Subcutaneous abdominal adipose tissue (tissue), 5 donors: Measurements from ENCODE around the gene KRT27.
"Not testable (repeated sequence)": the region's sequence is repeated elsewhere in the genome, so short reads cannot be mapped to it uniquely, and the experiment has no call there.

ENCODE experiments used
- H3K27ac ChIP-seq: one replicate; pipeline ENCODE4 v1.7.0; 2013; ENCODE audit warnings: low read depth, mild to moderate bottlenecking, inconsistent platforms, low read length, moderate library complexity
- H3K27me3 ChIP-seq, 5 donors: one replicate each; pipeline ENCODE4 v1.7.0; 2013; ENCODE audit warnings: low read length in 5 of 5, inconsistent platforms in 1 of 5; ENCODE audit not compliant: control insufficient read depth in 5 of 5, insufficient read depth in 4 of 5
- H3K36me3 ChIP-seq, 5 donors: one replicate each; pipeline ENCODE4 v1.7.0; 2013; ENCODE audit warnings: low read length in 5 of 5; ENCODE audit not compliant: control insufficient read depth in 5 of 5, insufficient read depth in 5 of 5
- H3K4me1 ChIP-seq, 5 donors: one replicate each; pipeline ENCODE4 v1.7.0; 2013; ENCODE audit warnings: low read length in 5 of 5, mild to moderate bottlenecking in 3 of 5, moderate library complexity in 1 of 5; ENCODE audit not compliant: control insufficient read depth in 5 of 5, insufficient read depth in 5 of 5
- H3K4me3 ChIP-seq, 5 donors: one replicate each; pipeline ENCODE4 v1.7.0; 2013; ENCODE audit warnings: low read length in 5 of 5, low read depth in 1 of 5
- H3K9ac ChIP-seq, 5 donors: one replicate each; pipeline ENCODE4 v1.7.0; 2013; ENCODE audit warnings: low read length in 5 of 5, mild to moderate bottlenecking in 4 of 5, moderate library complexity in 3 of 5
- H3K9me3 ChIP-seq, 5 donors: one replicate each; pipeline ENCODE4 v1.7.0; 2013; ENCODE audit warnings: low read length in 5 of 5; ENCODE audit not compliant: control insufficient read depth in 5 of 5
- donor health status: healthy.
- donor health status: healthy.
- donor health status: healthy.
- donor health status: healthy.
- donor health status: healthy.

Gene KRT27

GRCh38 chr17:40820228-40820838 is 38.0 kb upstream of the KRT27 start:
- Histone ChIP-seq H3K36me3 (peaks cover 0 to 16% (median 7%) of the 10 kb centered on the region in 5 donors), H3K27ac (no peak overlapping the region), H3K27me3 (no peaks in the 10 kb centered on the region), H3K4me1 (peaks cover 3 to 25% (median 18%) of the 10 kb centered on the region in 5 donors), H3K9ac (no peak overlapping the region), H3K9me3 (no peaks in the 10 kb centered on the region), H3K4me3 (peak overlapping the region in 1 of 5 donors; percentile 75)

GRCh38 chr17:40819528-40820125 is 37.3 kb upstream of the KRT27 start:
- Histone ChIP-seq H3K27ac (peak overlapping the region; percentile 91), H3K9ac (peak overlapping the region; percentile 25 to 84 (median 76)), H3K4me1 (peaks cover 3 to 25% (median 18%) of the 10 kb centered on the region in 5 donors), H3K4me3 (peak overlapping the region; percentile 58 to 84 (median 75)), H3K9me3 (no peaks in the 10 kb centered on the region), H3K27me3 (no peaks in the 10 kb centered on the region), H3K36me3 (peaks cover 0 to 16% (median 7%) of the 10 kb centered on the region in 5 donors)

- no peaks in the 10 kb centered on the region for H3K9me3 ChIP-seq
- H3K4me3 ChIP-seq, result peak overlapping the region; percentile 64 to 84 (median 77)
- no peaks in the 10 kb centered on the region for H3K27me3 ChIP-seq
- peaks cover 0 to 16% (median 7%) of the 10 kb centered on the region in 5 donors for H3K36me3 ChIP-seq
- peak overlapping the region; percentile 45 to 84 (median 81) for H3K9ac ChIP-seq
- peaks cover 3 to 25% (median 18%) of the 10 kb centered on the region in 5 donors for H3K4me1 ChIP-seq
- peak overlapping the region; percentile 91 for H3K27ac ChIP-seq
These were observed 36.6 kb upstream of the KRT27 start for GRCh38 chr17:40818733-40819527.

- Histone ChIP-seq H3K27me3 (no peaks in the 10 kb centered on the region), H3K4me1 (peaks cover 3 to 25% (median 18%) of the 10 kb centered on the region in 5 donors), H3K9me3 (no peaks in the 10 kb centered on the region), H3K9ac (peak overlapping the region in 4 of 5 donors; percentile 45 to 82 (median 73)), H3K36me3 (peaks cover 0 to 16% (median 7%) of the 10 kb centered on the region in 5 donors), H3K27ac (peak overlapping the region; percentile 73), H3K4me3 (peak overlapping the region; percentile 64 to 82 (median 75))
These were observed 36.0 kb upstream of the KRT27 start for GRCh38 chr17:40818343-40818732.

- Histone ChIP-seq H3K27me3 (peaks cover 0 to under 1% (median 0%) of the 10 kb centered on the region in 5 donors), H3K4me1 (peaks cover 3 to 25% (median 18%) of the 10 kb centered on the region in 5 donors), H3K27ac (no peak overlapping the region), H3K4me3 (no peak overlapping the region), H3K9me3 (no peaks in the 10 kb centered on the region), H3K36me3 (peaks cover 0 to 13% (median 7%) of the 10 kb centered on the region in 5 donors), H3K9ac (no peak overlapping the region)
These were observed 34.8 kb upstream of the KRT27 start for GRCh38 chr17:40817103-40817682.

GRCh38 chr17:40816569-40816968 is 34.2 kb upstream of the KRT27 start:
- Histone ChIP-seq H3K27ac (no peak overlapping the region), H3K9ac (no peak overlapping the region), H3K4me1 (peaks cover 3 to 25% (median 18%) of the 10 kb centered on the region in 5 donors), H3K36me3 (peaks cover 0 to 11% (median 7%) of the 10 kb centered on the region in 5 donors), H3K27me3 (peaks cover 0 to 3% (median 0%) of the 10 kb centered on the region in 5 donors), H3K9me3 (no peaks in the 10 kb centered on the region), H3K4me3 (no peak overlapping the region)

- Histone ChIP-seq H3K4me1 (peaks cover 3 to 21% (median 18%) of the 10 kb centered on the region in 5 donors), H3K9ac (no peak overlapping the region), H3K27me3 (peaks cover 0 to 6% (median 0%) of the 10 kb centered on the region in 5 donors), H3K9me3 (no peaks in the 10 kb centered on the region), H3K36me3 (peaks cover 0 to 11% (median 7%) of the 10 kb centered on the region in 5 donors), H3K27ac (no peak overlapping the region), H3K4me3 (no peak overlapping the region)
These were observed 33.0 kb upstream of the KRT27 start for GRCh38 chr17:40815381-40815780.

- not testable (repeated sequence) for H3K27me3 ChIP-seq, H3K27ac ChIP-seq, H3K9me3 ChIP-seq, H3K4me3 ChIP-seq, H3K9ac ChIP-seq
- Histone ChIP-seq H3K36me3 (peaks cover 0 to 11% (median 7%) of the 10 kb centered on the region in 5 donors), H3K4me1 (peaks cover 3 to 20% (median 12%) of the 10 kb centered on the region in 5 donors)
These were observed 32.3 kb upstream of the KRT27 start for GRCh38 chr17:40814657-40815056.

GRCh38 chr17:40813804-40814203 is 31.5 kb upstream of the KRT27 start:
- Histone ChIP-seq H3K27ac (no peak overlapping the region), H3K9me3 (no peaks in the 10 kb centered on the region), H3K27me3 (peaks cover 0 to 6% (median 0%) of the 10 kb centered on the region in 5 donors), H3K9ac (no peak overlapping the region), H3K4me1 (peaks cover 0 to 26% (median 8%) of the 10 kb centered on the region in 5 donors), H3K36me3 (peaks cover 0 to 11% (median 7%) of the 10 kb centered on the region in 5 donors), H3K4me3 (no peak overlapping the region)
